Caco-2 (cell line): ENCODE results near the gene ALK. TPM values are rescaled to one million over a fixed set of nuclear protein-coding genes. Genes with fewer than 3 reads are reported as not detected.

Source experiments
- BruUV-seq: library from RNA; stranded (reverse); fragments of 400-500 nt; replicated peaks from 2 replicates; lab custom pipeline; 2021; lab: Mats Ljungman, UMichigan
- CTCF ChIA-PET: fragments of 300-600 bp; sonication (Branson Sonifier 250); formaldehyde crosslinking; loops from one replicate; lab custom pipeline; 2022; ENCODE audit warnings: antibody characterized with exemption; lab: Charles Lee
- POLR2A ChIA-PET: fragments of 300-600 bp; sonication (Branson Sonifier 250); formaldehyde crosslinking; loops from one replicate; lab custom pipeline; 2022; ENCODE audit warnings: antibody characterized with exemption; lab: Charles Lee
- DNase-seq, 2 experiments: peaks; one replicate each; pipeline versions ENCODE4 v3.0.0 to v3.0.0-alpha.2; 2020 to 2022
- H3K27me3 ChIP-seq: replicated peaks from 2 replicates; pipeline ENCODE4 v1.6.0; 2011; ENCODE audit warnings: low read length; ENCODE audit not compliant: control insufficient read depth, insufficient read depth
- H3K36me3 ChIP-seq: 2 replicates; pipeline ENCODE4 v1.5.1; 2011; ENCODE audit warnings: low read length; ENCODE audit not compliant: control insufficient read depth, insufficient read depth
- H3K4me1 ChIP-seq: fragments of 250-450 bp; sonication (Bioruptor Pico); 2 replicates; pipeline ENCODE4 v1.5.1; 2020; ENCODE audit warnings: mild to moderate bottlenecking
- H3K4me3 ChIP-seq: 2 replicates; pipeline ENCODE4 v1.5.1; 2011; ENCODE audit warnings: low read depth, mild to moderate bottlenecking, control low read depth, low read length
- H3K9me3 ChIP-seq: fragments of 250-450 bp; sonication (Bioruptor Pico); 2 replicates; pipeline ENCODE4 v1.5.1; 2020; ENCODE audit warnings: mild to moderate bottlenecking, moderate library complexity
- H3K27ac Mint-ChIP-seq: one replicate; pipeline ENCODE4 v1.8.0; 2022; ENCODE audit warnings: mixed read lengths; ENCODE audit not compliant: unreplicated experiment
- H3K27me3 Mint-ChIP-seq: one replicate; pipeline ENCODE4 v1.8.0; 2022; ENCODE audit warnings: mixed read lengths; ENCODE audit not compliant: insufficient read depth, unreplicated experiment
- H3K36me3 Mint-ChIP-seq: one replicate; pipeline ENCODE4 v1.8.0; 2022; ENCODE audit warnings: mild to moderate bottlenecking, mixed read lengths; ENCODE audit not compliant: insufficient read depth, unreplicated experiment
- H3K4me1 Mint-ChIP-seq: one replicate; pipeline ENCODE4 v1.8.0; 2022; ENCODE audit warnings: low read depth, mixed read lengths; ENCODE audit not compliant: unreplicated experiment
- H3K4me3 Mint-ChIP-seq: one replicate; pipeline ENCODE4 v1.8.0; 2022; ENCODE audit warnings: mild to moderate bottlenecking, moderate library complexity, mixed read lengths; ENCODE audit not compliant: unreplicated experiment
- H3K9me3 Mint-ChIP-seq: one replicate; pipeline ENCODE4 v1.8.0; 2022; ENCODE audit warnings: mixed read lengths; ENCODE audit not compliant: unreplicated experiment
- CTCF ChIP-seq, 2 experiments: fragments of 200-600 bp in 1 of 2; IDR thresholded peaks; 1 replicate in 1 of 2; 2 replicates in 1 of 2; pipeline versions ENCODE4 v1.5.1 to v1.8.0; 2011 to 2022; ENCODE audit warnings: antibody characterized with exemption in 1 of 2, control low read depth in 1 of 2, inconsistent platforms in 1 of 2, low read depth in 1 of 2, low read length in 1 of 2, mild to moderate bottlenecking in 1 of 2, moderate library complexity in 1 of 2; ENCODE audit not compliant: insufficient read depth in 1 of 2, severe bottlenecking in 1 of 2, unreplicated experiment in 1 of 2
- intact Hi-C: fragments of 100-400 bp; cut with micrococcal nuclease; formaldehyde crosslinking; loops from one replicate; pipeline ENCODE4 v1.10.0; 2022; ENCODE audit not compliant: unreplicated experiment
- total RNA-seq: library from RNA; stranded (reverse); gene quantifications from 2 replicates; pipeline ENCODE4 v1.2.3, GENCODE V29; 2022

ALK gene
- total RNA-seq, 1 experiment from 2014 or later: 0.11 TPM

- Histone ChIP-seq H3K27me3 (no peaks in the 10 kb centered on the region), H3K36me3 (no peaks in the 10 kb centered on the region), H3K4me1 (no peaks in the 10 kb centered on the region), H3K9me3 (no peaks in the 10 kb centered on the region; the same call in 1 of the 2 replicates), H3K4me3 (no peak overlapping the region)
- peaks cover 9% of the 10 kb centered on the region for H3K9me3 Mint-ChIP-seq
- no TSS peak for BruUV-seq
- DNase-seq: no peak
- H3K27me3 Mint-ChIP-seq: peaks cover 30% of the 10 kb centered on the region
- ChIA-PET CTCF (no interaction called here), POLR2A (no interaction called here)
- no peaks in the 10 kb centered on the region for H3K36me3 Mint-ChIP-seq
- H3K27ac Mint-ChIP-seq: no peak overlapping the region
- no peak for TF ChIP-seq CTCF (IDR thresholded peaks at IDR 0.05; ENCODE audit: insufficient read depth in 1 of 2, low read depth in 1 of 2, low read length in 1 of 2, severe bottlenecking in 1 of 2, unreplicated experiment in 1 of 2)
- H3K4me1 Mint-ChIP-seq: no peaks in the 10 kb centered on the region
- no peak overlapping the region for H3K4me3 Mint-ChIP-seq
- intact Hi-C loops: no loop called here
These were observed 440.1 kb downstream of the ALK start for GRCh38 chr2:29481313-29481712.

GRCh38 chr2:29480426-29480825 lies 441.0 kb downstream of the ALK start:
- no peak for TF ChIP-seq CTCF (IDR thresholded peaks at IDR 0.05; ENCODE audit: insufficient read depth in 1 of 2, low read depth in 1 of 2, low read length in 1 of 2, severe bottlenecking in 1 of 2, unreplicated experiment in 1 of 2)
- Mint-ChIP-seq H3K9me3 (peaks cover 9% of the 10 kb centered on the region), H3K36me3 (no peaks in the 10 kb centered on the region), H3K27me3 (peaks cover 25% of the 10 kb centered on the region), H3K27ac (no peak overlapping the region), H3K4me1 (no peaks in the 10 kb centered on the region), H3K4me3 (no peak overlapping the region)
- H3K27me3 ChIP-seq: no peaks in the 10 kb centered on the region
- H3K4me1 ChIP-seq: no peaks in the 10 kb centered on the region
- H3K9me3 ChIP-seq: no peaks in the 10 kb centered on the region; the same call in 1 of the 2 replicates
- BruUV-seq: no TSS peak
- POLR2A ChIA-PET: no interaction called here
- intact Hi-C loops: no loop called here
- no peak overlapping the region for H3K4me3 ChIP-seq
- no peak for DNase-seq
- H3K36me3 ChIP-seq: no peaks in the 10 kb centered on the region
- CTCF ChIA-PET: no interaction called here

- peaks cover 9% of the 10 kb centered on the region for H3K9me3 Mint-ChIP-seq
- intact Hi-C loops: no loop called here
- no peaks in the 10 kb centered on the region for H3K27me3 ChIP-seq
- H3K9me3 ChIP-seq: no peaks in the 10 kb centered on the region; the same call in 1 of the 2 replicates
- no TSS peak for BruUV-seq
- H3K4me3 Mint-ChIP-seq: no peak overlapping the region
- H3K36me3 ChIP-seq: no peaks in the 10 kb centered on the region
- no peak overlapping the region for H3K27ac Mint-ChIP-seq
- POLR2A ChIA-PET: no interaction called here
- H3K36me3 Mint-ChIP-seq: no peaks in the 10 kb centered on the region
- H3K4me3 ChIP-seq: no peak overlapping the region
- no peaks in the 10 kb centered on the region for H3K4me1 ChIP-seq
- CTCF ChIA-PET: no interaction called here
- no peaks in the 10 kb centered on the region for H3K4me1 Mint-ChIP-seq
- no peak for DNase-seq
- H3K27me3 Mint-ChIP-seq: peaks cover 22% of the 10 kb centered on the region
- no peak for TF ChIP-seq CTCF (IDR thresholded peaks at IDR 0.05; ENCODE audit: insufficient read depth in 1 of 2, low read depth in 1 of 2, low read length in 1 of 2, severe bottlenecking in 1 of 2, unreplicated experiment in 1 of 2)
These were observed 442.0 kb downstream of the ALK start for GRCh38 chr2:29479401-29479800.
